Stimulated activated CD4-positive, alpha-beta T cell treated with anti-CD3 and anti-CD28 coated beads, TNF-alpha, amount 100 ng/mL, for 48 hours (primary cell): ENCODE measurements around the gene CCDC66.
"Not testable (repeated sequence)": the region's sequence is repeated elsewhere in the genome, so short reads cannot be mapped to it uniquely, and the experiment has no call there.

ENCODE experiments used
- DNase-seq, 3 donors: peaks; one replicate each; pipeline ENCODE4 v3.0.0-alpha.2; 2020; ENCODE audit warnings: low read depth in 3 of 3

Gene CCDC66

DNA sequence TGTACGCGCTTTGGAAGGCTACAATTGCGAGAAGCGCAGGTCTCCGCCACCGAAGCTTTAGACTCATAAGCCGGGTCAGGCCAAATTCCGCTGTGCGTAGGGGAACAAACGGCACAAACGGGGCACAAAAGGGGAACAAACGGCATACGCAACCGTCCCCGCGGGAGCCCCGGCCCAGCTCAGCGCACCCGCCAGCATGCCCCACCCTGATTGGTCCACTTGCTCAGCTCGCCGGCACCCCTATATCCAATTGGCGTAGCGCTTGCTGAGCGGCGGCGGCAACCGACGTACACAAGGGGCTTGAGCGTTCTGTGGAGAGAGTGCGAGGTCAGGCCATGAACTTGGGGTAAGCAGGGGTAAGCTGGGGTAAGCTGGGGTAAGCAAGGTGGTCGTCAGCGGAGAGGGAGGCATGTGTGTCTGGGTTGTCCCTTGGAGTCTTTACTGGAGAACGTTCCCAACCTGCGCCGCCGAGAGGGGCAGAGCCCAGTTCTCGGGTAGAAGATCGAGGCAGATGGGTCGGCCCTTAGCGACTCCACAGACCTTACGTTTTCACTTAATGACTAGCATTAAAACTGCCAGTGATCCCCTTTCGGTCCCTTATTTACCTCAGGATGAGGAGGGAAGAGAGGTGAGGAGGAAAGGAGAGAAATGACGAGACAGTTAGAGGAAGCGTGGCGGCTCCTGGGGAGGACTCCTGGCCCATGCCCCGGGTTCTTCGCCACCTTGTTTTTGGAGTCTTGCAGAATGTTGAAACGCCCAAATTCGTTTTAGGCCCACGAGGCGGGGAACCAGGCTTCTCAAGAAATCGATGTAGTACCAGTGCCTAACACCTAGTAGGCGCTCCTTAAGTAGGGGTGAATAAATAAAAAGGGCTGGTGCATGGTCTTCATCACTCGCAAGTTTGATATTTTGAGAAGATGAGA lies at the start of gene CCDC66:
CCDC66 (plus strand) TSS at position 268 of the 923 bp plus-strand sequence; CDS start at position 336, 68 bp downstream.
- peak; percentile 83 to 88 (median 87) for DNase-seq

DNA sequence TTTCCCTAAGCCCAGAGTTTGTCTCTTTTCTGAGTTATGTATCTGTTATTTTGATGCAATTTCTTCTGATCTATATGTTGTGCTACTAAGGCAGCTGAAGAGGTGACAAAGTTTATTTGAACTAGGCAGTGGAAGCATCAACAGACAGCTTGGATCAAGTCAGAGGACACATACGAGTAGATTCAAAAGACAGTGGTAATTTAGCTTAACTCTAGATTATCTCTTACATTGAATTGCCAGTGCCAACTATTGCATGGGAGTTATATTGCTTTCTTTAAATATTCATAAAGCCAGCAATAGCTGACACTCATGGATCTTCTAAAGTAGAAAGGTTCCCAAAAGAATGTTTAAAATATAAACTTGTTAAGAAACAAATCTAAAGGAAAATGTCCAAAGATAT lies 37.3 kb upstream of the CCDC66 start:
- DNase-seq = no peak

DNA sequence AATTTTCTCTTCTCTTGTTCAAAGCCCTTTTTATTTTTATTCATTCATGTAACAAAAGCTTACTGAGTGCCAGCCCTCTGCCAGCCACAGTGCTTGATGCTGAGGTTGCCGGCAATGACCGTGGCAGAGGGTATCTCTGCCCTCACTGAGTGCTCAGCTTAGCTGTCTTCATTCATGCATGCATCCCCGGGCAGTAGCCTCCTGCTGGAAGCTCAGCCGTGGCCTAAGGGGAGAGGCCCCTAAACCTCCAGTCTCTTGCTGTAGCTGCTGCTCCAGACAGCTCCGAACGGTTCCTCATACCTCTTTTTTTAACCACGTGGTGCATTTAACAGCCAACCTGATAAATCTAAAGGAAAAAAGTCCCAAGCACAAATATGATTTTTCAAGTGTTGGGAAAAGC lies 34.6 kb upstream of the CCDC66 start:
- no peak for DNase-seq

DNA sequence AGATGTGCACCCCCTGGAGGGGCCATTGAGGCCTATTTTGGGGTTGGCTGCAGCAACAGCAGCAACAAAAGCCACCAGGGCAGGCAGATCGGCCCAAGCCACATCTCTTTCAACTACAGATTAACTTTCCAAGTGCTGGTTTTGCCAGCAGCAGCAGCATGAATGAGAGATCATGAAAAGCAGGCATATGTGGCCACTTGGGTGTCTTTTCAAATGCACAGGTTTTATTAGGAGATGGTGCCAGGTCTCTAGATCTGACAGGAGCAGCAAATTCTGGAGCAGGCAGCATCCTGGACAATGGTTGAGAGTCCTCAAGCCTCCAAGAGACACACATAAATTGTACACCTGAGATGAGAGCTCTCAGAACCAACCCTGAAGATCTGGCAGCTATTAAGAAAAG lies 31.7 kb upstream of the CCDC66 start:
- no peak for DNase-seq

DNA sequence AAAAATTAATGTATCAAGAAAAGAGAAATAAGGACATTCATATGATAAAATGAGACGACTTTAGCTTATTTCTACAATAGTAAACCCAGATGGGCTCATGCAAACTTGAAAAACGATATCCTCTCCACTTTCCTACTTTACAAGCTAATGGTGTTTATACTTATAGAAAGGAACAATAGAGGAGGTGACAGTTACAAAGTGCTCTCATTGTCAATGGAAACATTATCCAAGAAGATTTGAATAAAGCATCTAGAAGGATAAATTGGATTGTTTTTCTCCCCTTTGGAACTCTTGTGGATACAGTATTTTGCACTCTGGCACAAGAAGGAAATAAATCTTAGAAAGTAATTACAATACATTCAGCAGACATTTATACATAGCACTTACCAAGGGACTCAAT lies 20.2 kb upstream of the CCDC66 start:
- DNase-seq = no peak

DNA sequence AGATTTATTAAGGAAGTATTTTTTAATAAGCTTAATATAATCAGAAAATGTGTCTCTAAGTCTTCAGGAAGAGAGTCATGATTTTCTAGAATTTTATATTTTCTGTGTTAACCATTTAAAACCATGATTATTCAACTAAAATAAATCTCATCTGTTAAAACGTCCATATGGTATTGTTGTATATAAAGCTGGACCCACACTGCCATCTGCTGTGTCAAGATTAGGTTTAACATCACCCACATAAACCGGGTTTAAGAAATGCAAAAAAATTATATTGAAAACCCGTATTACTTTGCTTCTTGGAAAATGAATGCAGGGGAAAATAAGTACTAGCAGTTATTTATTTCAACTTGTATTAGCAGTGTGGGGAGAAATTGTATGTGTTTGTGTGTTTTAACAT lies 9.5 kb upstream of the CCDC66 start:
- DNase-seq = no peak

DNA sequence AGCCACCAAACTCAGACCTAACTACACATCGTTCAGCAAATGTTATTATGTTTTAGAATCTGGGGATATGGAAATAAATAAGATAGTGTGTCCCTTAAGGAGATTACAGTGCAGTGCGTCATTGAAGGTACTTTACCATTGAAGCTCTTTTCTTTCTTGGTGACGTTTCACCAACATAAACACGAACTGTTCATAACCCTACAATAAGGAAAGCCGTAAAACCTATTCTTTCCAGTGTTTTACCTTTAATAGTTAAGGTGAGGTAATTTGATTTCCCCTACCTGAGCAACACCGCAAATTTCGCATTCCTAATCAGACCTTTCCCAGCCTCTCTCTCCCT lies 826 bp downstream of the CCDC66 start:
- DNase-seq = no peak

DNA sequence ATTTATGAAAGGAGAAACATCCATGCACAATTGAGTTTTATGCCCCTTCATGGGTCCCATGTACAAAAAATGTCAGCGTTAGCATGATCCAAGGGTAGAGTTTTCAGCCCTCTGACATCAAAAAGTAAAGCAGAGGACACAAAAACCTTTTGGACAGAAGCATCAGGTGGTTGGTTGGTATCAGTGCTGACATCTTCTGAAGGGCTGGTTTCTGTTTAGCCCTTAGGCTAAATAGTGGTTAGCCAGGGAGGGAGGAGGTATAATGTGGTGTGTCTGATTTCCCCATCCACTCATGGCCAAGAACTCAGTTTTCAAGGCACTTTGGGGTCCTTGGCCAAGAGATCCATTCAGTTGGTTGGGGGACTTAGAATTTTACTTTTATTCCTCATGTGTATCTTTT lies 16.5 kb downstream of the CCDC66 start:
- no peak for DNase-seq

DNA sequence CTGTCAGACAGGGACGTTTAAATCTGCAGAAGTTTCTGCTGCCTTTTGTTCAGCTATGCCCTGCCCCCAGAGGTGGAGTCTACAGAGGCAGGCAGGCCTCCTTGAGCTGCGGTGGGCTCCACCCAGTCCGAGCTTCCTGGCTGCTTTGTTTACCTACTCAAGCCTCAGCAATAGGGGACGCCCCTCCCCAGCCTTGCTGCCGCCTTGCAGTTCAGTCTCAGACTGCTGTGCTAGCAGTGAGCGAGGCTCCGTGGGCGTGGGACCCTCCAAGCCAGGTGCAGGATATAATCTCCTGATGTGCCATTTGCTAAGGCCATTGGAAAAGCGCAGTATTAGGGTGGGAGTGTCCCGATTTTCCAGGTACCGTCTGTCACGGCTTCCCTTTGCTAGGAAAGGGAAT lies 25.0 kb downstream of the CCDC66 start:
- not testable (repeated sequence) for DNase-seq

DNA sequence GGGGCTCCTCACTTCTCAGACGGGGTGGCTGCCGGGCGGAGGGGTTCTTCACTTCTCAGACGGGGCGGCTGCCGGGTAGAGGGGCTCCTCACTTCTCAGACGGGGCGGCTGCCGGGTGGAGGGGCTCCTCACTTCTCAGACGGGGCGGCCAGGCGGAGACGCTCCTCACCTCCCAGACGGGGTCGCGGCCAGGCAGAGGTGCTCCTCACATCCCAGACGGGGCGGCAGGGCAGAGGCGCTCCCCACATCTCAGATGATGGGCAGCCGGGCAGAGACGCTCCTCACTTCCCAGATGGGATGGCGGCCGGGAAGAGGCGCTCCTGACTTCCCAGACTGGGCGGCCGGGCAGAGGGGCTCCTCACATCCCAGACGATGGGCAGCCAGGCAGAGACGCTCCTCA lies 27.3 kb downstream of the CCDC66 start:
- not testable (repeated sequence) for DNase-seq

DNA sequence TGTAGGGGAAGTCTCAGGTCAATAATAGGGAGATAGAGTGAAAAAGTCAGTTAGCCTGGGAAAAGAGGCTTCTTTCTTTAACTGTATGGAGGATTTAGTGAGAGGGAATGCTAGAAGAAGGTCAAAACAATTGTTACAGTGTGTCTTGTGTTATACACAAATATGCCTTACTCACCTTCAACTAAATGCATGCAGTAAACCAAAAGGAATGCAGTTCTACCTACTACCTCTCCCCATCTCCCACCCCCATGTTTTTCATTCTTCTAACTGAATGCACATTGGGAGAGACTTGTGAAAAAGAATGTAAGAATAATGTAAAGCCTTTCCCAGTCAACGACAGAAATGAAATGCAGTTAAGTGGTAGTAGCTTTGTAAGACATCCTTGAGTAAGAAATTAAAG lies 33.8 kb downstream of the CCDC66 start:
- no peak for DNase-seq

DNA sequence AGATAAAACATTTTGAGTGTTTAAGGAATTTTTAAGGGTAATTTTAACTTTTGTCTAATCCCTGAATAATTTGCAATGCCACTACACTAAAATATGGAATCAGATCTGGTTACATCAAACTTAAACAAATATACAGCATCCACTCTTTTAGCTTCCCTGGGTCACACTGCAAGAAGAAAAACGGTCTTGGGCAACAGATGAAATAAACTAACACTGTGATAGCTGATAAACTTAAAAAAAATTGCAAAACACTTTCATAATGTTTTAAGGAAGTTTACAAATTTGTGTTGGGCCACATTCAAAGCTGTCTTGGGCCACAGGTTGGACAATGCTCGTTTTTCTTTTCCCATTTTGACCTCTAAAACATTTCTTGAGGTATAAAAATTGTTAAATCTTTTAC lies 34.3 kb downstream of the CCDC66 start:
- no peak for DNase-seq

DNA sequence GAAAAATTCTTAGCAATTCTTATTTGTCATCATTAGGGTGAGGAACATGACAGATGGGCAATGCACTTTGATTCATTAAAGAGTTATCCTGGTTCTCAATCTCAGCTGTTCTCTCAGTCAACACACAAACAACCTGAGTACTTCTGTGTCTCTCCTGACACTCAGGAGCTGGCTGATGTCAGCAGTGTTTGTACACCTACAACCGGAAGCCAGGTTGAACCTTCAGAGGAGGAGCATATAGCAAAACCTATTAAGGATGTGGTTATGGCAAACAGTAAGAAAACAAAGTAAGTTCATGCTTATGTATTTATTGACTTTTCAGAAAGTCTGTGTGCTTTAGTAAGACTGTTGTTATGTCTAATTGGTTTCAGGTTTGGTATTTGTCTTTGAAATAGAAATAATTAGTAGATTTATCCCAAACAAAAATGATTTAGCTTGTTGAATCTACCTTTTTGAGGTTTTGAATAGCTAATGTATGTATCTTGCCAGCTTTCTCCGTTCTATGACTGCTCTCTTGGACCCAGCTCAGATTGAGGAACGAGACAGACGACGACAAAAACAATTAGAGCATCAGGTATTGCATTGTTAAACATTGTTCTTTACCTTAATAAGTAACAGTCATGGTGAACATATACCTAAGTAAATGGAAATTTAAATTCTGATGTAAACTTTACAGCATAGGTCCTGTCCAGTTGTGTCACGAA lies 36.6 kb downstream of the CCDC66 start:
- peak in 2 of 3 donors; percentile 5 to 21 for DNase-seq

DNA sequence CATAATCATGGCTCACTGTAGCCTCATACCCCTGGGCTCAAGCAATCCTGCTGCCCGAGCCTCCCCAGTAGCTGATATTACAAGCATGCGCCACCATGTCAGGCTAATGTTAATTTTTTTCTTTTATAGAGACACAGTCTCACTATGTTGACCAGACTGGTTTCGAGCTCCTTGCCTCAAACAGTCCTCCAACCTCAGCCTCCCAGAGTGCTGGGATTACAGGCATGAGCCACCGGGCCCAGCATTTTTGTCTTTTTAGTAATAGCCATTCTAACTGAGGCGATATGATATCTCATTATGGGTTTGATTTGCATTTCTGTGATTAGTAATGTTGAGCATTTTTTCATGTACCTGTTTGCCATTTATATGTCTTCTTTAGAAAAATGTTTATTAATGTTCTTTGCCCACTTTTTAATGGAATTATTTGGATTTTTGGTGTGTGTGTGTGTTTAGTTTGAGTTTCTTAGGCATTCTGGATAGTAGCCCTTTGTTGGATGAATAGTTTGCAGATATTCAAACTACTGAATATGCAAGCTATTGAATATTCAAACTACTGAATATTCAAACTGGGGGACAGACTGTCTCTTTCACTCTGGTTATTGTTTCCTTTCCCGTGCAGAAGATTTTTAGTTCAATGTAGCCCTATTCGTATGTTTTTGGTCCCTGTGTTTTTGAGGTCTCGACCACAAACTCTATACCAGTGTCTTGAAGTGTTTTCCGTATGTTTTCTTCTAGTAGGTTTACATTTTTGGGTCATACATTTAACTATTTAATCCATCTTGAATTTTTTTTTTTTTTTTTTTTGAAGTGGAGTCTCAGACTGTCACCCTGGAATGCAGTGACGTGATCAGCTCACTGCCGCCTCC lies 39.2 kb downstream of the CCDC66 start:
- DNase-seq = no peak

DNA sequence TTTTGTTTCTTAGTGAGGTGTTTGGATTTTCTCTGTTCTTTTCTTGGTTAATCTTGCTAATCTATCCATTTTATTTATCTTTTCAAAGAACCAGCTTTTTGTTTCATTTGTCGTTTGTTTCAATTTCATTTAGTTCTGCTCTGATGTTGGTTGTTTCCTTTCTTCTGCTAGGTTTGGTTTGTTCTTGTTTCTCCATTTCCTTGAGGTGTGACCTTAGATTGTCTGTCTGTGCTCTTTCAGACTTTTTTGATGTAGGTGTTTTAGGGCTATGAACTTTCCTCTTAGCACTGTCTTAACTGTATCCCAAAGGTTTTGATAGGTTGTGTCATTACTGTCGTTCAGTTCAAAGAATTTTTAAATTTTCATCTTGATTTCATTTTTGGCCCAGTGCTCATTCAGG lies 51.5 kb downstream of the CCDC66 start:
- not testable (repeated sequence) for DNase-seq

DNA sequence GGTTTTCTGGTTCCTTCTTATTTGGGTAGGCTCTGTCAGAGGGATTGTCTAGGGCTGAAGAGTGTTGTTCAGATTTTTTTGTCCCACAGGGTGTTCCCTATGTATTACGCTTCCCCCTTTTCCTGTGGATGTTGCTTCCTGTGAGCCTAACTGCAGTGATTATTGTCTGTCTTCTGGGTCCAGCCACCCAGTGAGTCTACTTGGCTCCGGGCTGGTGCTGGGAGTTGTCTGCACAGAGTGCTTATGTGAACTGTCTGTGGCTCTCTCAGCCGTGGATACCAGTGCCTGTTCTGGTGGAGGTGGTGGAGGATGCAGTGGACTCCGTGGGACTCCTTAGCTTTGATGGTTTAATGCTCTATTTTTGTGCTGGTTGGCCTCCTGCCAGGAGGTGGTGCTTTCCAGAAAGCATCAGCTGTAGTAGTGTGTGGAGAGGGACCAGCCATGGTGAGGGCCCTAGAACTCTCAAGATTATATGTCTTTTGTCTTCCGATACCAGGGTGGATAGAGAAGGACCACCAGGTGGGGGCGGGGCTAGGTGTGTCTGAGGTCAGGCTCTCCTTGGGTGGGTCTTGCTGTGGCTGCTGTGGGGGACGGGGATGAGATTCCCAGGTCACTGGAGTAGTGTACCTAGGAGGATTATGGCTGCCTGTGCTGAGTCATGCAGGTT lies 53.8 kb downstream of the CCDC66 start:
- no peak for DNase-seq

DNA sequence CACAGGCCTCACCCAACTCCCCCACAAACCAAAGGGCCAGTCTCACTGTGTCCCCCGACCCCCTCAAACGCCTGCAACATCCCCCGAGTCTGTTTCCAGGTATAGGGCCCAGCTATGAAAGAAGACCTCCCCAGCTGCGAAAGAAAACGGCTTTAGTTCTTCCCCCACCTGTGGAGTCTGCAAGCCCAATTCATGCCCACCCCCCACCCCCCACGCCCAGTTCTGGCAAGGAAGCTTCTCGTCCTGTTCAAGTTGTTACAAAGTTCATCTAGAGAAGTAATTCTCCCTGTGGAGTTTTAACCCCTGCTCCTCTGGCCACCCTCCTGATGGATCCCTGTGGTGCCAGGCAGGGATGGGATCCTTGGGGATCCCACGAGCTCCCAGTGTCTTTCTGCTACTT lies 54.4 kb downstream of the CCDC66 start:
- no peak for DNase-seq

DNA sequence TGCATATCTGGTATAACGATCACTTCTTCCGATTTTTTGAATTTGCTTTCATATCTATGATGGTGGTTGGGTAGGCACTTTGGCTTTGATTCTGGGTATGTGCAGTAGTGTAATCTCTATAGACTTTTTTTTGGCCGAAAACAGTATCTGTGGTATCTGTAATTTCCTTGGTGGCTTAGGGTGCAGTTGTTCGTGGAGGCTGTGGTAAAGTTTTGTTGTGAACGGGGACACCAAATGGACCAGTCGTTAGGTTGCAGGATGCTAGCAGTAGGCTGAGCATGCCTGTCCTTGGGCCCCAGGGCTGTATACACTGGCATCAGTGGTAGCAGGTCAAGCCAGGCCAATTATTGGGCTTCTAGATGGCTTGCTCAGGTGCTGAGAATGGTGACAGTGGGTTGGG lies 55.2 kb downstream of the CCDC66 start:
- DNase-seq = no peak

DNA sequence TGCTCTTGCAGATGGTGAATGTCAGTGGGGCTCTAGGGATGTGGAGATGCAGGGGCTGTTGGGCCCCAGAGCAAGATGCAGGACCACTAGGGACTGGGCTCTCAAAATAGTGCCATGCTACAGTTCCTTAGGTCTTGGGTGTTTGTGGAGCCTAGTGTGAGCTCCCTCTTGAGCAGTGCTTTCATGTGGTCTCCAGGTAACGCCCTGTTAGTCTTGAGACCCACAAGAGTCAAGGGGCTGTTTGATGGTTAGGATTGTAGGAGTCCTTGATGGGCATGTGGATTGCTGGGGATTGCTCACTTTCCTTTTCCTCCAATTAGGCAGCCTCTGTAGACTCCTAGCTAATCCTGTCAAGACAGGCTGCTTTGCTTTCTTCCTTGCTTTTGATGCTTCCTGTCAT lies 56.0 kb downstream of the CCDC66 start:
- DNase-seq = no peak

DNA sequence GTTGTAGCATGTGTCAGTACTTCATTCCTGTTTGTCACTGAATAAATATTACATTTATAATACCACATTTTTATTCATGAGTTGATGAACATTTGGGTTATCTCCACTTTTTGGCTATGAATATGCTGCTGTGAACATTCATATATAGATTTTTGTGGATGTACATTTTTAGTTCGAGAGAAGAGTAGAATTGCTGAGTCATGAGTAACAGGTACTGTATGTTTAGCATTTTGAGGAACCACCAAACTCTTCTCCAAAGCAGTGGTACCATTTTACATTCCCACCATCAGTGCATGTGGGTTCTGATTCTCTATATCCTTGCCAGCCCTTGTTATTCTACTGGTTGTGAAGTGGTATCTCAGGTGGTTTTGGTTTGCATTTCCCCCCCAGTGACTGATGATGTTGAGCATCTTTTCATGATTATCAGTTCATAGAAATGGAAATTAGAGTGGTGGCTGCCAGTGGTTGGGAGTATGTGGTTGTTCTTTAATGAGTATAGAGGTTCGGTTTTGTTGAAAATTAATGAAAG lies 59.6 kb downstream of the CCDC66 start:
- DNase-seq = no peak

DNA sequence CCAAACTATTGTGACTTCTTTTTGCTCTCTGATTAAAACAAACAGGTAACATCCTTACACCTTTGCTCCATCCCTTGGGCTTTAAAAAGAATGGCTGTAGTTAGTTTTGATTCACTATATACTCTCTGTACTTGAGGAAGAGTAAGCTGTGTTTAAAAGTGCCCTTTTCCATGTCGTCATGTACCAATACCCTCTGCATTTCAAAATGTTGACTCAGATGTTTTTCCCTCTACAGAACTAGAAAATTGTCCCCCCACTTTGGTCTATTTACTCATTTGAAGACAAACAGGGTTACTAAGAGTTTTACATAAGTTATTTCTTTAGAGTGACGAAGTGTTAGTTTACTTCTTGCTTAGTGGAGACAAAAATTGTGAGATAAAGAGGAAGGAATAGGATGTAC lies 63.4 kb downstream of the CCDC66 start:
- no peak for DNase-seq
